HG02798 (cell line): ENCODE data around the gene SEC31A.
"Not testable (repeated sequence)": the region's sequence is repeated elsewhere in the genome, so short reads cannot be mapped to it uniquely, and the experiment has no call there.

ENCODE experiments used
- ATAC-seq: cut with Tn5 transposase; IDR thresholded peaks from one replicate; pipeline ENCODE4 v1.9.1; 2021; ENCODE audit warnings: mild to moderate bottlenecking; ENCODE audit not compliant: unreplicated experiment, poor library complexity

SEC31A gene, protein sequence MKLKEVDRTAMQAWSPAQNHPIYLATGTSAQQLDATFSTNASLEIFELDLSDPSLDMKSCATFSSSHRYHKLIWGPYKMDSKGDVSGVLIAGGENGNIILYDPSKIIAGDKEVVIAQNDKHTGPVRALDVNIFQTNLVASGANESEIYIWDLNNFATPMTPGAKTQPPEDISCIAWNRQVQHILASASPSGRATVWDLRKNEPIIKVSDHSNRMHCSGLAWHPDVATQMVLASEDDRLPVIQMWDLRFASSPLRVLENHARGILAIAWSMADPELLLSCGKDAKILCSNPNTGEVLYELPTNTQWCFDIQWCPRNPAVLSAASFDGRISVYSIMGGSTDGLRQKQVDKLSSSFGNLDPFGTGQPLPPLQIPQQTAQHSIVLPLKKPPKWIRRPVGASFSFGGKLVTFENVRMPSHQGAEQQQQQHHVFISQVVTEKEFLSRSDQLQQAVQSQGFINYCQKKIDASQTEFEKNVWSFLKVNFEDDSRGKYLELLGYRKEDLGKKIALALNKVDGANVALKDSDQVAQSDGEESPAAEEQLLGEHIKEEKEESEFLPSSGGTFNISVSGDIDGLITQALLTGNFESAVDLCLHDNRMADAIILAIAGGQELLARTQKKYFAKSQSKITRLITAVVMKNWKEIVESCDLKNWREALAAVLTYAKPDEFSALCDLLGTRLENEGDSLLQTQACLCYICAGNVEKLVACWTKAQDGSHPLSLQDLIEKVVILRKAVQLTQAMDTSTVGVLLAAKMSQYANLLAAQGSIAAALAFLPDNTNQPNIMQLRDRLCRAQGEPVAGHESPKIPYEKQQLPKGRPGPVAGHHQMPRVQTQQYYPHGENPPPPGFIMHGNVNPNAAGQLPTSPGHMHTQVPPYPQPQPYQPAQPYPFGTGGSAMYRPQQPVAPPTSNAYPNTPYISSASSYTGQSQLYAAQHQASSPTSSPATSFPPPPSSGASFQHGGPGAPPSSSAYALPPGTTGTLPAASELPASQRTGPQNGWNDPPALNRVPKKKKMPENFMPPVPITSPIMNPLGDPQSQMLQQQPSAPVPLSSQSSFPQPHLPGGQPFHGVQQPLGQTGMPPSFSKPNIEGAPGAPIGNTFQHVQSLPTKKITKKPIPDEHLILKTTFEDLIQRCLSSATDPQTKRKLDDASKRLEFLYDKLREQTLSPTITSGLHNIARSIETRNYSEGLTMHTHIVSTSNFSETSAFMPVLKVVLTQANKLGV

DNA sequence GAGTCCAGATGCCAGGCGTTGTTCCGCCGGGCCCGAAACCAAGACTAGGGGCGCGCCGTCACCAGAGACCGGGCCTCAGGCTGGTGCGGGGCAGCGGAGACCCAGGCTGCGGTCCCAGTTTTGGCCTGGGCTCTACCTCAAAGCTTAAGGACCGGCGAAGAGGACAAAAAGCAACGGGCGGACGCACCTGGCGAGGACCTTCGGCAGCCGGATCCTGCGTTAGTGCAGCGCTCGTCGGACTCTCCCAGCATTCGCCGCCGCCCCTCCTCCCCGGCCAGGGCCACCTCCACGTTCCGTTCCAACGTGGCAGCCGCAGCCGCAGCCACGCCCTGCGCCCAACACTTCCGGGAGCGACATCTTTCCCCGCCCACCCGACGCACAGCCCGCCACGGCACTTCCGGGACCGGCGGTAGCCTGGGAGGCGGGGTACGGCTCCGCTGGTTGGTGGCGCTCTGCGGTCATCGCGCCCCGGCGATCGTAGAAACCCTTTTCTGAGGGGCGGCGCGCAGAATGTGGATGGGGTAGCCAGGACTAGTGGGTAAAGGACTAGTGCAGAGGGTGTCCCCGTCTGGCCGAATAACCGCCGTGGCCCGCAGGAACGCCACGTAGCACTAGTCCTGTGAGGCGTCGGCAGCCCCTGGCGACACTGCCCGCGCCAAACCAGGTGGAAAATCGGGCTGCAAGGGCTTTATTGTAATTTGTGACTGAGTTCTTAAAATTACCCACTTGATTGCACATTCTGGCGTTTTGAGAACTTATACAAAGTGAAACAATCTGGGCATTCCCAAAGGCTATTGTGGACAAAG is at the start of gene SEC31A:
Gene SEC31A, minus strand, starts transcription at position 253 of the 806 bp plus-strand sequence. CDS start 9,217 bp downstream, outside the sequence.
- peak; percentile 96 for ATAC-seq

DNA sequence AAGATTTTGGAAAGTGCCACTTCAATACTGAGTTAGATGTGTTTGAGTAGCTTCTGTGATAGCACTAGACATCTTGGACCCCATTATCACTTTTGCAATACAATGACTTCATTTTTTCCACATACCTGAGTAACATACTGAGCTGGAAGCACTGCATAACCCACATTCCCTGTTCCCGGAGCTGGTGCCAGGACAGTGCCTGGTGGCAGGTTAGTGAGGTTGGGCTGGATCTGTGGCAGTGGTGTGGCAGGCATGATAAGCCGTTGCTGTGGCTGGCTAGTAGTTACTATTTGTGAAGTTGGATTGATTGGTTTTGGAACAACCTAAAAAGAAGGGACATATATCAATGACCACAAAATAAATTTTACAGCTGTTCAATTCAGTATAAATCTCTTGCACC is 48.5 kb upstream of the SEC31A start:
- ATAC-seq = no peak

DNA sequence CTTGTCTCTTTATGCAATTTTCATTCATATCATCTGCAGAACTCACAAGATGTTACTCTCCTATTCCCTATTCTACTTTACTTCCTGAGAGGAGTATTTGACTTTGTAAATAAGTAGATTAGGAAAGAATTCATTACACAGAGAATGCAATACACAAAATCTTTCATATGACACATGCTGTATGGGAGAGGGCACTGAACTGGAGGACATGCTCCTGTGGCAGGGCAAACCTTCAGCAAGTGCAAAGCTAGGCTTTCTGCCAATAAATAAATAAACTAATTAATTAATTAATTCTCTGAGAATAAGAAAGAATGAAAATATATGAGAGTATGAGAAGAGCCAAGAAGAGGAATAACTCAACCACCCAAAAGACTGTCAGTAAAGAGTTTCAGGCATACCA is 43.5 kb upstream of the SEC31A start:
- no peak for ATAC-seq

DNA sequence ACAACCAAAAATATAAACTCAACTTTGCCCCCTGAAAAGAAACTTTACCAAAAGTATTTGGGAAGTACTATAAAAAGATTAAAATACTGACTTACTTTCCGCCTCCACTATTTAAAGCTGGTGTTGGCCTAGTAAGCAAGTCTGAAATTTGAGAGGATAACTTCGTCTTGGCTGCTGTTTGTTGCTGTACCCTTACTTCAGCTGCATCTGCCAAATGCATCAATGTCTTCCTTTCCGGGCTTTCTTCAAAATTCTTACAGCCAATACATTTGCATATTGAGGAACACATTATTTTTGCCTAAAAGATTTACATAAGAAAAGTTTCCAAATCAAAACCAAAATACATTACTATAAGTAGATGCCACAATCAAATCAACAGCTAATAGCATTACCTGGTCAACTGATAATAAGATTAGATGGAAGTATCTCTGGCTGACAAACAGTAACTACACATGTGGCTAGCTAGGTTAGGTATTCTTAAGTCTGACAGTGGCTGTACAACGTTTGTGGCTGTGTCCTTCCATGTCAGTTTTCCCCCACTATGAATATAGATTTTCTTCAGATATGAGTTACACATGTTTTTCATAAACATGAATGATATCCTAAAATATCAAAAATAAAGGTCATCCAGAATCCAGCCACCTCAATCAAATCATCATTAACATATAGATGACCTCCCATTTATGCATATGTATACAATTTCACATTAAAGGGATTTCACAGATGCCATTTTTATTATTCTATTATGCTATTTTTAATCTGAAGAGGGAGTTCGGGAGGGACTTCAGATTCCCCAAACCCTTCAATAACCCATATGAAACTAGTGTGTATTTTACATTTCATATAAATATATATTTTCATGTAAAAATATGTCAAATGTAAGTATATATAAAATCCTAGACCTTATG is 40.1 kb upstream of the SEC31A start:
- no peak for ATAC-seq

DNA sequence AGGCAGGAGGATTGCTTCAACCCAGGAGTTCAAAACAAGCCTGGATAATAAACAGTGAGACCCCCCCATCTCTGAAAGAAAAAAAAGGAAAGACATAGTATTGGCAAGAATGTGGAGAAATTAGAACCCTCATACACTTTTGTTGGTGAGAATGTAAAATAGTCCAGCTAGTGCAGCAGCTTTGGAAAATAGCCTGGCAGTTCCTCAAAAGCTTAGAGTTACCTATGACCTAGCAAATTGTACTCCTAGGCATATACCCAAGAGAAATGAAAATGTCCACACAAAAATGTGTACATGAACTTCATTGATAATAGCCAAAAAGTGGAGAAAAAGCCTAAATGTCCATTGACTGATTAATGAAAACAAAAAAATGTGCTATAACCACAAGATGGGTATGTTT is 30.8 kb upstream of the SEC31A start:
- no peak for ATAC-seq

DNA sequence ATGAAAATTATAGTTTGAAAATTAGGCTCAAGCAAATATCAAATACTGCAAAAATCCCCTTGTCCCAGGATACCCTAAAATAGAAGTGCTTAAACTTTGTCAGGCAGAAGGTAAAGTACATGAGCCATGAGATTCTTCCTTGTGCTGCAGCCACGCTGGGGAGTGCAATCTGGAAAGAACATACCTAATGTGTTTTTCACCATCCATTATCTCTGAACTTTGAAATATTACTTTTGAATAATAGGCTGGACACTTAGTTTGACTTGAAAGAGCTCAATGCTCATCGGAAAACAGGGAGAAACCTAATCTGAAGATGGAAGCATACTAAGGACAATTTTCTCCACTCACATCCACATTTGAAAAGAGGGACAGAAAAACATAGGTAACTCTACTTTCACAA is 28.4 kb upstream of the SEC31A start:
- no peak for ATAC-seq

DNA sequence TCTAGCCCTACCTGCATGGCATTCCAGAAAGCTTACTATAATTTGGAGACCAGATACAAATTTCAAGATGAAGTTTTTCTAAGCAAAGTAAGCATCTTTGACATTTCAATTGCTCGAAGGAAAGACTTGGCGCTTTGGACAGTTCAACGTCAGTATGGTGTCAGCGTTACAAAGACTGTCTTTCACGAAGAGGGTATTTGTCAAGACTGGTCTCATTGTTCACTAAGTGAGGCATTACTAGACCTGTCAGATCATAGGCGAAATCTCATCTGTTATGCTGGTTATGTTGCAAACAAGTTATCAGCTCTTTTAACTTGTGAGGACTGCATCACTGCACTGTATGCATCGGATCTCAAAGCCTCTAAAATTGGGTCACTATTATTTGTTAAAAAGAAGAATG is 27.1 kb upstream of the SEC31A start:
- ATAC-seq = no peak

DNA sequence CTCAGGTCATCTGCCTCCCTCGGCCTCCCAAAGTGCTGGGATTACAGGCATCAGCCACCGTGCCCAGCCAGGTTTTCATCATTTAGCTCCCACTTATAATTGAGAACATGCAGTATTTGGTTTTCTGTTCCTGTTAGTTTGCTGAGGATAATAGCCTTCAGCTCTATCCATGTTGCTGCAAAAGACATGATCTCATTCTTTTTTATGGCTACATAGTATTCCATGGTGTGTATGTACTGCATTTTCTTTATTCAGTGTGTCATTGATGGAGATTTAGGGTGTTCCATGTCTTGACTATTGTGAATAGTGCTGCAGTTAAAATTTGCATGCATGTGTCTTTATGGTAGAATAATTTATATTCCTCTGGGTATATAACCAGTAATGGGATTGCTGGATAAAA is 23.0 kb upstream of the SEC31A start:
- not testable (repeated sequence) for ATAC-seq

DNA sequence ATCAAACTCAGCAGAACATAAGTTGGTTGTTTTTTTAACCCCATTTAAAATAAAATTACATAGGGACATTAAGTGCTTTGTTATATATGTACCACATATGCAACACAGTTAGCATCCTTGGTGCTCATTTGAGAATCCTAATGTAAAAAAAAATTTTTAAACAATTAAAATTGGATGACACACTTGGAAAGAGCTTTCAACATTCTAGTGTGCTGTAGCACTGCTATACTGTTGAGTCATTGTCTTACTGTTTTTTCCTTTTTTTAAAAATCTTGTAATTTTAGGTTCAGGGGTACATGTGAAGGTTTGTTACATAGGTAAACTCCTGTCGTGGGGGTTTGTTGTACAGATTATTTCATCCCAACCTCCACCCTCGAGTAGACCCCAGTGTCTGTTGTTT is 22.4 kb upstream of the SEC31A start:
- no peak for ATAC-seq

DNA sequence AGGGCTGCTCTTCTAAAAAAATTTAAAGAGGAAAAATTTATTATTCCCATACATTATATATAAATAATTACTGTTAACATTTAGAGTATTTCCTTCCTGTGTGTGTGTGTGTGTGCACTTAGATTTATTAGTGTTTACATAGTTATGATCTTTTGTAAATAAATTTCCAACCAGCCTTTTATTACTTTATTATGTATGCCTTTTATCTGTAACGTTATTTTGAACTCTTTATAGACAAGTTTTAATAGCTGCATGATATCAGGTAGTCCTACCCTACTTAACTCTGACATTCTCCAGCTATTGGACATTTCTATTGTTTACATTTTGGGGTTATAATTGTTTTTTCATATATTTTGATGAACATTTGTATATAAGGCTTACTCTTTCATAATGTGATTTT is 18.4 kb upstream of the SEC31A start:
- ATAC-seq = no peak

DNA sequence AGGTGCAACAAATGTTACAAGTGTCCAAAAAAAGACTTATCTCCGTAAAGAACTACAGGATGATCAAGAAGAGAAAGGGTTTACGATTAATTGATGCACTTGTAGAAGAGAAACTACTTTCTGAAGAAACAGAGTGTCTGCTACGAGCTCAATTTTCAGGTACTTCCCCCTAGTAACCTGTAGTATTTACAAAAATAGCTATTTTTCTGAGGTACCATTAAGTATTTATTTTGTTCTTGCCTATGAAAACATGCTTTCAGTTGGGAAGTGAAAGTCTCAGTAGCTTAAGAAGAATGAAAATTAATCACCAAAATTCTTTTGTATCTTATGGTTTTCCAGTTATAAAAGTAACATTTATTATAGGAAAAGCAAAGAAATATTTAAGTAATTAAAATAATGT is 15.5 kb upstream of the SEC31A start:
- ATAC-seq = peak; percentile 54

DNA sequence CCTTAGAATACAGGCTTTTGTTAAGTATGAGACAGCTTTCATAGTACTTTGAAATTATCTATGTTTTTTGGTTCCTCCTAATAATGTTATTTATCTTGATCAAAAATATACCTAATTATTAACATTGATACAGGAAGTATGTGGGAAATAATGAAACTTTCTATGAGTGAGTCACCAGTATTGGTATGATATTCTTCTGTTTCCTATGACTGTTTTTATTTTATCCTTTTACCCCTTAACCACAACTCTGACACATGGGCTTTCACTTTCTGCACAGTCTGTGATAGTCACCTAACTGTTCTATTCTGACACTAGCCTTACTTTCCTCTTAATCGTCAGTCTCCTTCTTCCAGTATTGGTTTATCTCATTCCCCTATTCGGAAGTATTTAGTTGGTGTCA is 14.3 kb upstream of the SEC31A start:
- ATAC-seq = peak; percentile 38

DNA sequence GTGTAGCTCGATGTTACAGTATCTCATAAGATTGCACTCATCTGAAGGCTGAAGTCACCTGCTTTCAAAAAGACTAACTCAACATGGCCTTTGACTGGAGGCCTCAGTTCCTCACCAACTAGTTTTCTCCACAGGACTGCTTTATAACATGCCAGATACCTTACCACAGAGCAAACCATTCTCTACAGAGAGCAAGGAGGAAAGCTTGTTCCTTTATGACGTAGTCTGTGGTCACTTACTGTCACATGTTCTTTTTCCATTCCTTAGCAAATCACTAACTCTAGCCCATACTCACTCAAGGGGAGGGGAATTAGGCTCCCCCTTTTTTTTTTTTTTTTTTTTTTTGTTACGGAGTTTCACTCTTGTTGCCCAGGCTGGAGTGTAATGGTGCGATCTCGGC is 12.8 kb upstream of the SEC31A start:
- no peak for ATAC-seq

DNA sequence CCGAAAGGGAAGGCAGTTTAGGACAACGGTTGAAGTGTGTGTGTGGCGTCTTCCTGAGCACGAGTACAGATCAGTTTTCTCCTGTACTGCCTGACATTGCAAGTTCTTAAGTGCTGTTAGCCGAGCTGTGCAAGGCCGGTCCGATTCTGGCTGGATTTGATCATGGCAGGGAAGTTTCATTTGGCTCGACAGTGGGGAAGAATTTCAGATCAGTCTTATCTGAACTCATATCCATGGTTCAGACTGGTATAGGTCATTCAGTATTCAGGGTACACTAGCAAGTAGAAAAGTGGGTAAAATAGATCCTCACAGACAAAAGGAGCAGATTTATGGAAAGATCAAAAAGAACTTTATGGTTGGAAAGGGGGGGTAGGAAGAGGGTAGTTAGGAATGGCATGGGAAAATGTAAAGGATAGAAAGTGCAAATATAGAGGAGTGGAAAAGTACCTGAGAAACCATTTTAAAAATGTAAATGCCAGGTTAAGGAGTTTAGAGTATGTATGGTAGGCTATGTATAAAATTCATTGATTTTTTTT is 10.3 kb upstream of the SEC31A start:
- ATAC-seq = no peak

DNA sequence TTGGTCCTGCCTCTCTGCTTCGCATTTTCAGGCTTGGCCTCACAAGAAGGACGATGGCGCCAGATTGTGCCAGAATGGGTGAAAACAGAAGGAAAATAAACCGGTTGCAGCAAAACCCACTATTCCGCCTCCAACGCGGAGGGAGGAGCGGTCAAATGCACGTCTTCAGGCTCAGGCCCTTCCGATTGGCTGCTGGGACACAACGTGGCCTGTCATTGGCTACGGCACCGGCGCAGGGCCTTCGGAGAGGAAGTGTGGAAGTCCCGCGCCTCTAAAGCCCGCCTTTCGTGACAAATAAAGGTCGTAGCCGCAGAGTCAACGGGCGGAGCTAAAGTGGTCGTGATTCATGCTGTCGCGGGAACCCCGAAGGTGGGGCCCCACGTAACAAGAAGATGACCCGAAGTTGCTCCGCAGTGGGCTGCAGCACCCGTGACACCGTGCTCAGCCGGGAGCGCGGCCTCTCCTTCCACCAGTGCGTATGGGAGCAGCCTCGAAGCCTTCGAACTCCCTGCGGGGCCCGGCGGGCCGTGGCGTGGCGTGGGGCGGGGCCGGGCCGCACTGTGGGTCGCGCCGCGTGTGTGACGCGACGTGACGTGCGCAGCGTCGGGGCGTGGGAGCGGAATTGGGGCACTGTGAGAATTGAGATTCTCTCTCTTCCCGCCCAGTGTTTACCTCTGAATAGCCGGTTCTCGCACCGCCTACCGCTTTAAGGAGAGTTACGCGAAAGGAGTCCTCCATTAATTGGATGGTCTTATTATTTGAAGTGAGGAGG is 9.6 kb upstream of the SEC31A start, which contains the start of gene THAP9:
Gene THAP9, plus strand, starts transcription at position 325 of the 772 bp plus-strand sequence. Its CDS starts 68 bp downstream, at position 393.
- ATAC-seq = peak; percentile 95

DNA sequence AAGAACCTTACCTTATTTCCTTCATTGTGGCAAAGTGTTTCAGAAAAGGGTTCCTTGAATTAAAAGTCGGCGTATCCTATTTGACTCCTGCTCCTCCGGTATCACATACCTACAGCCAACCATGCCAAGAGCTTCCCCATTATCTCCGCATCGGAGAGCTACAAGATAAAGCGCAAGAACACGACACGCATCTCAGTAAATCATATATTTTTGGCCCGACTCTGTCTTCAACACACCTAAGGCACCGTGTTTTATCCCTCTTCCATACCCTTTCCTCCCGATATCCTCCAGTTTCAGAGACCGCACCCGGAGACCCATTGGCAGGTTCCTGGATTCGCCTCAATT is 9.1 kb upstream of the SEC31A start:
- ATAC-seq = peak; percentile 1

DNA sequence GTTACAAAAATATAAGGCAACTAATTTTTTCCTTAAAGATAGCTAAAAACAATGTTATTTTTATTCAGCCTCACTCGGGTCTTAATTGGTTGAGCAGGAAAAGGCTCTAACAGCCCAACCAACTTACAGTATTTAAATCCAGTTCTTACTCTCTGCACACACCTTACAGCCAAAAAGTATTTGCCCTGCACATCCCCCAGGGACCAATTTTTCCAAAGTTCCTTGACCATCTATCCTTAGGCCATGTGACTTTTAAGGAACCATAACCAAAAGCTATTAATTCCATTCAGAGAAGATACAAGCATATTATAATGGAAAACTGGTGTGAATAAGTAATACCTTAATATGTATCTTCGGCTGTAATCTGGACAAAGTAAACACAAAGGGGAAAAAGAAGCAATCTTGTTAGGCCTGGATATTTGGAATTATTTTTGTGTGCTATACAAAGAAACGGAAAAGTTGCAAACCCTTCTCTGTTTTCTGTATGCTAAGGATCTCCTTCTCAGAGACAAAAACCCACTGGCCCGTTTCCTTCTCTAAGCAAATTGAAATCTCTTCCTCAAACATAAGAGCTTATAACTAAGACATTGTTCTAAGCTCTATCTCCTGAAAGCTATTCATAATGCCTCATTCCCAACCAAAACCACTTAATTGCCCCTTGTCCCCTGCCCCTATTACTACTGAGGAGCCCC is 8.6 kb upstream of the SEC31A start:
- ATAC-seq = no peak
